Mesenchymal stem cell (in vitro differentiated cells and primary cell): ENCODE data around the gene CPLX3.

Experiments
- DNase-seq: peaks from one replicate; pipeline ENCODE4 v3.0.0-alpha.2; 2013
- H2AFZ ChIP-seq: one replicate; pipeline ENCODE4 v1.6.1; 2013; ENCODE audit warnings: low read depth, mild to moderate bottlenecking, control low read depth, inconsistent platforms, low read length, moderate library complexity
- H2AK5ac ChIP-seq: 2 replicates; pipeline ENCODE4 v1.6.1; 2013; ENCODE audit warnings: low read length, moderate library complexity, mild to moderate bottlenecking, inconsistent platforms; ENCODE audit not compliant: severe bottlenecking
- H2BK120ac ChIP-seq: one replicate; pipeline ENCODE4 v1.6.1; 2013; ENCODE audit warnings: low read depth, mild to moderate bottlenecking, inconsistent platforms, low read length, moderate library complexity
- H2BK12ac ChIP-seq, 2 experiments: one replicate each; pipeline ENCODE4 v1.6.1; 2013; ENCODE audit warnings: inconsistent platforms in 2 of 2, low read length in 2 of 2, mild to moderate bottlenecking in 2 of 2, moderate library complexity in 2 of 2, control low read depth in 1 of 2
- H2BK15ac ChIP-seq: one replicate; pipeline ENCODE4 v1.6.1; 2013; ENCODE audit warnings: mild to moderate bottlenecking, low read depth, inconsistent platforms; ENCODE audit not compliant: poor library complexity, severe bottlenecking
- H2BK5ac ChIP-seq: 2 replicates; pipeline ENCODE4 v1.6.1; 2013; ENCODE audit warnings: low read depth, mild to moderate bottlenecking, low read length, control low read depth, inconsistent platforms; ENCODE audit not compliant: poor library complexity, severe bottlenecking
- H3K14ac ChIP-seq, 2 experiments: one replicate each; pipeline ENCODE4 v1.6.1; 2013; ENCODE audit warnings: inconsistent platforms in 2 of 2, low read length in 2 of 2, control low read depth in 1 of 2, mild to moderate bottlenecking in 1 of 2, moderate library complexity in 1 of 2
- H3K18ac ChIP-seq, 2 experiments: one replicate each; pipeline ENCODE4 v1.6.1; 2013; ENCODE audit warnings: inconsistent platforms in 2 of 2, low read length in 2 of 2, control low read depth in 1 of 2, low read depth in 1 of 2, mild to moderate bottlenecking in 1 of 2
- H3K23ac ChIP-seq, 2 experiments: one replicate each; pipeline ENCODE4 v1.6.1; 2013; ENCODE audit warnings: inconsistent platforms in 2 of 2, low read length in 2 of 2, mild to moderate bottlenecking in 2 of 2, moderate library complexity in 2 of 2, control low read depth in 1 of 2
- H3K27ac ChIP-seq: 2 replicates; pipeline ENCODE4 v1.5.1; 2013; ENCODE audit warnings: mild to moderate bottlenecking, moderate library complexity, low read length, control low read depth, inconsistent platforms; ENCODE audit not compliant: poor library complexity, severe bottlenecking
- H3K27me3 ChIP-seq, 2 experiments: 2 replicates each; pipeline versions ENCODE4 v1.6.1 to v1.7.0; 2013; ENCODE audit warnings: low read length in 2 of 2, mild to moderate bottlenecking in 2 of 2, moderate library complexity in 2 of 2, control low read depth in 1 of 2, inconsistent platforms in 1 of 2; ENCODE audit not compliant: control insufficient read depth in 1 of 2, insufficient read depth in 1 of 2
- H3K36me3 ChIP-seq, 2 experiments: 2 replicates each; pipeline versions ENCODE4 v1.6.1 to v1.7.0; 2013; ENCODE audit warnings: low read length in 2 of 2, control low read depth in 1 of 2, inconsistent platforms in 1 of 2, low read depth in 1 of 2, mild to moderate bottlenecking in 1 of 2; ENCODE audit not compliant: insufficient read depth in 2 of 2, control insufficient read depth in 1 of 2
- H3K4ac ChIP-seq, 2 experiments: one replicate each; pipeline ENCODE4 v1.6.1; 2013; ENCODE audit warnings: inconsistent platforms in 2 of 2, low read length in 2 of 2, mild to moderate bottlenecking in 2 of 2, moderate library complexity in 2 of 2, control low read depth in 1 of 2, low read depth in 1 of 2
- H3K4me1 ChIP-seq: 2 replicates; pipeline ENCODE4 v1.6.1; 2013; ENCODE audit warnings: low read depth, low read length, control low read depth; ENCODE audit not compliant: control insufficient read depth, insufficient read depth
- H3K4me2 ChIP-seq: 2 replicates; pipeline ENCODE4 v1.6.1; 2013; ENCODE audit warnings: low read length, mild to moderate bottlenecking, inconsistent platforms; ENCODE audit not compliant: poor library complexity, severe bottlenecking
- H3K4me3 ChIP-seq, 2 experiments: 2 replicates each; pipeline versions ENCODE4 v1.5.1 to v1.7.0; 2013; ENCODE audit warnings: low read length in 2 of 2, mild to moderate bottlenecking in 2 of 2, control low read depth in 1 of 2, low read depth in 1 of 2; ENCODE audit not compliant: insufficient read depth in 1 of 2
- H3K79me1 ChIP-seq: replicated peaks from 2 replicates; pipeline ENCODE4 v1.6.1; 2013; ENCODE audit warnings: mild to moderate bottlenecking, control low read depth, low read length, inconsistent platforms; ENCODE audit not compliant: poor library complexity, severe bottlenecking
- H3K9ac ChIP-seq: 2 replicates; pipeline ENCODE4 v1.7.0; 2013; ENCODE audit warnings: mild to moderate bottlenecking, low read length, moderate library complexity
- H3K9me3 ChIP-seq: 2 replicates; pipeline ENCODE4 v1.7.0; 2013; ENCODE audit warnings: mild to moderate bottlenecking, low read length; ENCODE audit not compliant: control insufficient read depth
- H4K8ac ChIP-seq: one replicate; pipeline ENCODE4 v1.6.1; 2013; ENCODE audit warnings: inconsistent platforms, mild to moderate bottlenecking, low read length, moderate library complexity
- H4K91ac ChIP-seq: one replicate; pipeline ENCODE4 v1.6.1; 2013; ENCODE audit warnings: mild to moderate bottlenecking, low read length, inconsistent platforms
- WGBS: methylation state at CpG from one replicate; pipeline ENCODE4 v1.1.7; 2013; ENCODE audit warnings: mixed read lengths; 5-methylcytosine and 5-hydroxymethylcytosine counted together

Gene CPLX3

GRCh38 chr15:74799856-74800558 lies 26.4 kb upstream of the CPLX3 start:
- Histone ChIP-seq H3K4me3 (no peak overlapping the region), H3K9ac (peak overlapping the region; percentile 25)

GRCh38 chr15:74800559-74801094 lies 25.8 kb upstream of the CPLX3 start:
- Histone ChIP-seq H3K4me2 (no peak overlapping the region), H2AFZ (no peak overlapping the region), H3K14ac (no peak overlapping the region), H3K23ac (no peak overlapping the region), H3K27ac (no peak overlapping the region), H3K9ac (no peak overlapping the region), H3K27me3 (no peaks in the 10 kb centered on the region), H3K18ac (no peak overlapping the region), H3K4me1 (peaks cover 17% of the 10 kb centered on the region), H3K9me3 (no peaks in the 10 kb centered on the region), H2AK5ac (no peak overlapping the region), H3K4ac (no peak overlapping the region), H4K8ac (no peak overlapping the region), H3K79me1 (peaks cover 41% of the 10 kb centered on the region), H2BK15ac (no peak overlapping the region), H2BK120ac (no peak overlapping the region), H4K91ac (no peak overlapping the region), H2BK5ac (no peak overlapping the region), H3K4me3 (no peak overlapping the region), H3K36me3 (peaks cover 61 to 80% of the 10 kb centered on the region in 2 experiments), H2BK12ac (no peak overlapping the region)
- 95% methylated on average over 20 of the region's 20 CpGs for WGBS
- DNase-seq, result no peak

More at GRCh38 chr15:74799856-74800558, 26.4 kb upstream of the CPLX3 start:
- Histone ChIP-seq H2AK5ac (no peak overlapping the region), H2AFZ (no peak overlapping the region), H3K27ac (no peak overlapping the region), H4K8ac (no peak overlapping the region), H3K14ac (peak overlapping the region in 1 of 2 experiments; percentile 1), H4K91ac (no peak overlapping the region), H3K79me1 (peaks cover 43% of the 10 kb centered on the region), H3K9me3 (no peaks in the 10 kb centered on the region), H3K23ac (no peak overlapping the region), H2BK5ac (no peak overlapping the region), H3K4ac (no peak overlapping the region), H3K4me1 (peaks cover 18% of the 10 kb centered on the region), H2BK12ac (peak overlapping the region in 1 of 2 experiments; percentile 22), H2BK120ac (no peak overlapping the region), H3K18ac (no peak overlapping the region), H3K27me3 (no peaks in the 10 kb centered on the region), H3K36me3 (peaks cover 61 to 77% of the 10 kb centered on the region in 2 experiments), H2BK15ac (no peak overlapping the region), H3K4me2 (no peak overlapping the region)
- peak; percentile 66 for DNase-seq
- 63% methylated on average over 17 of the region's 18 CpGs for WGBS

- Histone ChIP-seq H2BK12ac (no peak overlapping the region), H2AFZ (no peak overlapping the region), H3K23ac (no peak overlapping the region), H3K9ac (no peak overlapping the region), H2AK5ac (no peak overlapping the region), H3K4ac (no peak overlapping the region), H4K8ac (no peak overlapping the region), H3K4me2 (no peak overlapping the region), H3K27me3 (no peaks in the 10 kb centered on the region), H2BK120ac (no peak overlapping the region), H3K18ac (no peak overlapping the region), H3K27ac (no peak overlapping the region), H3K79me1 (peaks cover 37% of the 10 kb centered on the region), H3K14ac (no peak overlapping the region), H3K4me3 (no peak overlapping the region), H3K9me3 (no peaks in the 10 kb centered on the region), H2BK5ac (no peak overlapping the region), H3K36me3 (peaks cover 61 to 78% of the 10 kb centered on the region in 2 experiments), H4K91ac (no peak overlapping the region), H2BK15ac (no peak overlapping the region), H3K4me1 (peaks cover 17% of the 10 kb centered on the region)
- 95% methylated on average over 18 of the region's 18 CpGs for WGBS
- no peak for DNase-seq
Observed at GRCh38 chr15:74801311-74801997, 25.0 kb upstream of the CPLX3 start.

GRCh38 chr15:74802290-74802689 lies 24.1 kb upstream of the CPLX3 start:
- H3K18ac ChIP-seq, result no peak overlapping the region
- H4K8ac ChIP-seq, result no peak overlapping the region
- H3K4me2 ChIP-seq, result no peak overlapping the region
- H2BK12ac ChIP-seq, result no peak overlapping the region
- H3K9me3 ChIP-seq, result no peaks in the 10 kb centered on the region
- no peak overlapping the region for H3K4me3 ChIP-seq
- 97% methylated on average over 20 of the region's 20 CpGs for WGBS
- H3K27me3 ChIP-seq, result no peaks in the 10 kb centered on the region
- peaks cover 32% of the 10 kb centered on the region for H3K79me1 ChIP-seq
- no peak overlapping the region for H2AFZ ChIP-seq
- H3K14ac ChIP-seq, result no peak overlapping the region
- H2BK5ac ChIP-seq, result no peak overlapping the region
- H3K9ac ChIP-seq, result no peak overlapping the region
- H3K4ac ChIP-seq, result no peak overlapping the region
- no peak overlapping the region for H2BK15ac ChIP-seq
- DNase-seq, result no peak
- no peak overlapping the region for H2BK120ac ChIP-seq
- H3K36me3 ChIP-seq, result peaks cover 61 to 78% of the 10 kb centered on the region in 2 experiments
- H2AK5ac ChIP-seq, result no peak overlapping the region
- H3K27ac ChIP-seq, result no peak overlapping the region
- H3K4me1 ChIP-seq, result peaks cover 17% of the 10 kb centered on the region
- no peak overlapping the region for H4K91ac ChIP-seq
- H3K23ac ChIP-seq, result no peak overlapping the region
